Measurements from ENCODE around the gene RBM4B. TPM values are rescaled to one million over a fixed set of nuclear protein-coding genes. Genes with fewer than 3 reads are reported as not detected.
A peak's percentile ranks its signal among the peaks of the same experiment; 100 is the strongest.

Gene RBM4B
- total RNA-seq, 4 donors from 2014 or later = 10.3 to 13.2 (median 12.2) TPM

DNA sequence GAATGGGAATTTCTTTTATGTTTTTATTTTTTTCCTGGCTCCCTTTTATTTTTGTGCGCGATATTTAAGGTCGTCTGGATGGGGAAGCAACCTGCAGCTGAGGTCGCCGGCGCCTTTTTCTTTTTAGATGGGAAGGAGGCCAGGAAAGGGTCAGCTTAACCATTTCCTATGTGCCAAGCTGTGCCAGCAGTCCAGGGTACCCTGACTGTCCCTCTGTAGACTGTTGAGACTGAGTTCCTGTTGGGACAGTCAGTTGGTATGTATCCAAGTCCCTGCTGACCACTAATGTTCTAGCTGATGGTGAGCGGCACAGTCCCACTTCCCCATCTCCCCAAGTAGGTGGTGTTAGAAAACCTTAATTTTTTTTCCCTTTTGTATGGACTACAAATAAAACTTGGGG lies 50.8 kb downstream of the RBM4B start:
- Histone ChIP-seq H3K27me3 (no peaks in the 10 kb centered on the region), H3K36me3 (peaks cover 43 to 78% (median 71%) of the 10 kb centered on the region in 4 donors), H3K27ac (replicated peaks in 1 of 4) (peak overlapping the region in 3 of 4 donors; percentile 12 to 99 (median 23)), H3K4me3 (no peak overlapping the region), H3K9me3 (no peaks in the 10 kb centered on the region), H3K4me1 (peaks cover 31 to 82% (median 56%) of the 10 kb centered on the region in 4 donors)
- 80% methylated on average over 7 of the region's 7 CpGs for WGBS
- no peak for DNase-seq (ENCODE audit: extremely low spot score)
- TF ChIP-seq, protein P1, sequence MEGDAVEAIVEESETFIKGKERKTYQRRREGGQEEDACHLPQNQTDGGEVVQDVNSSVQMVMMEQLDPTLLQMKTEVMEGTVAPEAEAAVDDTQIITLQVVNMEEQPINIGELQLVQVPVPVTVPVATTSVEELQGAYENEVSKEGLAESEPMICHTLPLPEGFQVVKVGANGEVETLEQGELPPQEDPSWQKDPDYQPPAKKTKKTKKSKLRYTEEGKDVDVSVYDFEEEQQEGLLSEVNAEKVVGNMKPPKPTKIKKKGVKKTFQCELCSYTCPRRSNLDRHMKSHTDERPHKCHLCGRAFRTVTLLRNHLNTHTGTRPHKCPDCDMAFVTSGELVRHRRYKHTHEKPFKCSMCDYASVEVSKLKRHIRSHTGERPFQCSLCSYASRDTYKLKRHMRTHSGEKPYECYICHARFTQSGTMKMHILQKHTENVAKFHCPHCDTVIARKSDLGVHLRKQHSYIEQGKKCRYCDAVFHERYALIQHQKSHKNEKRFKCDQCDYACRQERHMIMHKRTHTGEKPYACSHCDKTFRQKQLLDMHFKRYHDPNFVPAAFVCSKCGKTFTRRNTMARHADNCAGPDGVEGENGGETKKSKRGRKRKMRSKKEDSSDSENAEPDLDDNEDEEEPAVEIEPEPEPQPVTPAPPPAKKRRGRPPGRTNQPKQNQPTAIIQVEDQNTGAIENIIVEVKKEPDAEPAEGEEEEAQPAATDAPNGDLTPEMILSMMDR (IDR thresholded peaks at IDR 0.05) = no peak
- TF ChIP-seq POLR2A (IDR thresholded peaks at IDR 0.05; ENCODE audit: low read depth) = no peak
- no peak for TF ChIP-seq POLR2AphosphoS5 (IDR thresholded peaks at IDR 0.05)
- TF ChIP-seq EP300 (IDR thresholded peaks at IDR 0.05) = no peak
- intact Hi-C loops (cut with DNase I) = no loop called here

DNA sequence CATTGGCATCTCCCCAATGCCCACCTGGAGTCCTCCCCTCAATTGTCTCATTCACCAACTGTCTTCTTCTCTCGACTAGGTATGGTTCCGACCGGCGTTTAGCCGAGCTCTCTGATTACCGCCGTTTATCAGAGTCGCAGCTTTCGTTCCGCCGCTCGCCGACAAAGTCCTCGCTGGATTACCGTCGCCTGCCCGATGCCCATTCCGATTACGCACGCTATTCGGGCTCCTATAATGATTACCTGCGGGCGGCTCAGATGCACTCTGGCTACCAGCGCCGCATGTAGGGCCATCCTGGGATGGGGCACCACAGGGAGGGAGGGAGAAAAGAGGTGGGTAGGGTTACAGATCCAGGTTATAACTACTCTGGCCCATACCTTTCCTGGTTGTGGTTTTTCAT lies 51.3 kb downstream of the RBM4B start:
- Histone ChIP-seq H3K4me1 (peaks cover 37 to 82% (median 57%) of the 10 kb centered on the region in 4 donors), H3K27ac (replicated peaks in 1 of 4) (peak overlapping the region in 2 of 4 donors; percentile 12 to 99), H3K4me3 (no peak overlapping the region), H3K27me3 (no peaks in the 10 kb centered on the region), H3K9me3 (no peaks in the 10 kb centered on the region), H3K36me3 (peaks cover 43 to 83% (median 71%) of the 10 kb centered on the region in 4 donors)
- intact Hi-C loops (cut with DNase I) = no loop called here
- DNase-seq (ENCODE audit: extremely low spot score) = no peak
- TF ChIP-seq, protein P1 (IDR thresholded peaks at IDR 0.05) = no peak
- TF ChIP-seq POLR2AphosphoS5 (IDR thresholded peaks at IDR 0.05) (no peak), EP300 (IDR thresholded peaks at IDR 0.05) (no peak), POLR2A (IDR thresholded peaks at IDR 0.05; ENCODE audit: low read depth) (no peak)
- WGBS = 96% methylated on average over 25 of the region's 25 CpGs

DNA sequence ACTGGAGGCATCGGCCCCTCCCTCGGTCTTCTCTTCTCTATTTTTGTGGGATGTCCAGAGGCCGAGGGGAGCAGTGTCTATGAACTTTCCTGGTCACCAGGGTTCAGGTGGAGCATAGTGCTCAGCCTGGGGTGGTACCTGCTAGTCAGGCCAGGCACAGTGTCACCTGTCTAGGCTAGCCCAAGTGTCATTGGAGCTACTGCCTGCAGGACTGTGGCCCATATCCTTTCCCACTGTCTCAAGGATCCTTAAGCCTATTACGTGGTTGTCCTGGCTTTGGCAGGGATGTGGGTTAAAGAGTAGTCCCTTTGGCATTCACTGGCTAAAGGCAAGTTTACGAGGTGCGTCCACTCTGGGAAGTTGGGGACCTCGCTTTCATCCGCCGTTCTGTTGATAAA lies 51.9 kb downstream of the RBM4B start:
- peaks cover 43 to 85% (median 62%) of the 10 kb centered on the region in 4 donors for H3K4me1 ChIP-seq
- no peak overlapping the region for H3K4me3 ChIP-seq
- DNase-seq (ENCODE audit: extremely low spot score) = no peak
- H3K27ac ChIP-seq (replicated peaks in 1 of 4) = peak overlapping the region in 2 of 4 donors; percentile 92 to 99
- no peak for TF ChIP-seq POLR2AphosphoS5 (IDR thresholded peaks at IDR 0.05)
- no peak for TF ChIP-seq POLR2A (IDR thresholded peaks at IDR 0.05; ENCODE audit: low read depth)
- TF ChIP-seq, protein P1 (IDR thresholded peaks at IDR 0.05) = no peak
- no peak for TF ChIP-seq EP300 (IDR thresholded peaks at IDR 0.05)
- no peaks in the 10 kb centered on the region for H3K27me3 ChIP-seq
- 82% methylated on average over 8 of the region's 9 CpGs for WGBS
- peaks cover 43 to 84% (median 69%) of the 10 kb centered on the region in 4 donors for H3K36me3 ChIP-seq
- H3K9me3 ChIP-seq = no peaks in the 10 kb centered on the region
- intact Hi-C loops (cut with DNase I) = no loop called here

DNA sequence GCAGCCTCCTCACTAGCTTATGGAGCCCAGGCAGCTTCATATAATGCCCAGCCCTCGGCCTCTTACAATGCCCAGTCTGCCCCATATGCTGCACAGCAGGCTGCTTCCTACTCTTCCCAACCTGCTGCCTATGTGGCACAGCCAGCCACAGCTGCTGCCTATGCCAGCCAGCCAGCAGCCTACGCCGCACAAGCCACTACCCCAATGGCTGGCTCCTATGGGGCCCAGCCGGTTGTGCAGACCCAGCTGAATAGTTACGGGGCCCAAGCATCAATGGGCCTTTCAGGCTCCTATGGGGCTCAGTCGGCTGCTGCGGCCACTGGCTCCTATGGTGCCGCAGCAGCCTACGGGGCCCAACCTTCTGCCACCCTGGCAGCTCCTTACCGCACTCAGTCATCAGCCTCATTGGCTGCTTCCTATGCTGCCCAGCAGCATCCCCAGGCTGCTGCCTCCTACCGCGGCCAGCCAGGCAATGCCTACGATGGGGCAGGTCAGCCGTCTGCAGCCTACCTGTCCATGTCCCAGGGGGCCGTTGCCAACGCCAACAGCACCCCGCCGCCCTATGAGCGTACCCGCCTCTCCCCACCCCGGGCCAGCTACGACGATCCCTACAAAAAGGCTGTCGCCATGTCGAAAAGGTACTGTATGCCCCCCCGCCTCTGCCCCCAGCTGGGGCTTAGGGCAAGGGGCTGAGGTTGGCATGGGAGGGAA lies 52.5 kb downstream of the RBM4B start:
- Histone ChIP-seq H3K36me3 (peaks cover 43 to 81% (median 67%) of the 10 kb centered on the region in 4 donors), H3K9me3 (no peaks in the 10 kb centered on the region), H3K27me3 (no peaks in the 10 kb centered on the region), H3K4me3 (no peak overlapping the region), H3K27ac (replicated peaks in 1 of 4) (peak overlapping the region; percentile 92 to 99 (median 99)), H3K4me1 (peaks cover 48 to 90% (median 67%) of the 10 kb centered on the region in 4 donors)
- WGBS = 94% methylated on average over 20 of the region's 26 CpGs
- TF ChIP-seq, protein P1 (IDR thresholded peaks at IDR 0.05) = no peak
- TF ChIP-seq EP300 (IDR thresholded peaks at IDR 0.05) = no peak
- intact Hi-C loops (cut with DNase I) = no loop called here
- DNase-seq (ENCODE audit: extremely low spot score) = no peak
